Liver (tissue), 3 donors: ENCODE measurements around the gene DIAPH2.

Experiments
- CTCF ChIP-seq: fragments of 150-350 bp; IDR thresholded peaks from 2 replicates; pipeline ENCODE4 v1.5.1; 2017; ENCODE audit warnings: improper control_type of control experiment, low read depth, low read length; ENCODE audit not compliant: missing input control
- HNF4G ChIP-seq: IDR thresholded peaks from 2 replicates; pipeline ENCODE4 v1.6.1; 2016; ENCODE audit warnings: antibody characterized with exemption
- REST ChIP-seq: IDR thresholded peaks from 2 replicates; pipeline ENCODE4 v1.6.1; 2016; ENCODE audit warnings: antibody characterized with exemption, mild to moderate bottlenecking
- SP1 ChIP-seq: IDR thresholded peaks from 2 replicates; pipeline ENCODE4 v1.6.1; 2018; ENCODE audit warnings: antibody characterized with exemption, mild to moderate bottlenecking
- donor health status: healthy.
- donor health status: healthy.

GRCh38 chrX:97000682-97001368, 316.2 kb downstream of the DIAPH2 start:
- TF ChIP-seq REST (no peak), CTCF (no peak), SP1 (no peak), HNF4G (no peak)
